Stomach (tissue), 9 donors: ENCODE measurements around the gene SCN2A. TPM values are rescaled to one million over a fixed set of nuclear protein-coding genes. Genes with fewer than 3 reads are reported as not detected.

Source experiments
- DNase-seq, 2 donors: peaks; one replicate each; pipeline versions ENCODE4 v3.0.0 to v3.0.0-alpha.2; 2013 to 2019
- H3K27ac ChIP-seq, 5 donors: fragments of 200-600 bp in 4 of 5; sonication (generic) in 4 of 5; one replicate each; pipeline ENCODE4 v1.5.1; 2013 to 2019; ENCODE audit warnings: mild to moderate bottlenecking in 1 of 5, moderate library complexity in 1 of 5
- H3K27me3 ChIP-seq, 3 donors: fragments of 200-600 bp; sonication (generic); one replicate each; pipeline ENCODE4 v1.5.1; 2017 to 2019; ENCODE audit warnings: mixed run types in 1 of 3
- H3K36me3 ChIP-seq, 4 donors: fragments of 200-600 bp; sonication (generic); 1 replicate in 3 of 4; 2 replicates in 1 of 4; pipeline ENCODE4 v1.5.1; 2016 to 2019
- H3K4me1 ChIP-seq, 4 donors: fragments of 200-600 bp; sonication (generic); one replicate each; pipeline ENCODE4 v1.5.1; 2016 to 2019
- H3K4me3 ChIP-seq, 4 donors: fragments of 200-600 bp; sonication (generic) in 3 of 4; one replicate each; pipeline ENCODE4 v1.5.1; 2016 to 2019; ENCODE audit warnings: mild to moderate bottlenecking in 1 of 4
- H3K9me3 ChIP-seq, 4 donors: fragments of 200-600 bp; sonication (generic); one replicate each; pipeline ENCODE4 v1.5.1; 2016 to 2019
- EP300 ChIP-seq: sonication (generic); formaldehyde crosslinking; IDR thresholded peaks from one replicate; pipeline ENCODE4 v1.6.1; 2017; ENCODE audit warnings: antibody characterized with exemption
- POLR2A ChIP-seq, 4 donors: fragments of 450-650 bp; IDR thresholded peaks; one replicate each; pipeline ENCODE4 v1.6.1; 2016; ENCODE audit warnings: antibody characterized with exemption in 4 of 4, control low read depth in 2 of 4, mild to moderate bottlenecking in 1 of 4, moderate library complexity in 1 of 4
- POLR2AphosphoS5 ChIP-seq, 3 donors: sonication (generic); formaldehyde crosslinking; IDR thresholded peaks; one replicate each; pipeline ENCODE4 v1.6.1; 2016; ENCODE audit warnings: antibody characterized with exemption in 3 of 3
- WGBS, 5 donors: extraction: QIAGEN DNeasy Blood & Tissue Kit in 3 of 5; methylation state at CpG; one replicate each; pipeline versions ENCODE4 v1.1.5 to v1.1.7; 2013 to 2018; 5-methylcytosine and 5-hydroxymethylcytosine counted together
- intact Hi-C: fragments of 100-400 bp; cut with DNase I; formaldehyde crosslinking; loops from one replicate; pipeline ENCODE4 v1.15.1; 2023; ENCODE audit warnings: low total_unique reads
- polyA plus RNA-seq, 3 donors: library from polyadenylated mRNA; stranded (reverse); fragments of 200-250 nt; gene quantifications; one replicate each; pipeline ENCODE4 v1.2.3, GENCODE V29; 2013
- total RNA-seq, 5 donors: library from RNA; depleted of rRNA; stranded (reverse); fragments of >200 nt; gene quantifications; one replicate each; pipeline versions ENCODE4 v1.1.0 to v1.2.3, GENCODE V29; 2014 to 2016
- TF ChIP-seq, protein P1 (sequence below), 7 experiments: fragments of 450-650 bp in 4 of 7; fragments of 200-600 bp in 3 of 7; sonication (generic) in 3 of 7; IDR thresholded peaks; one replicate each; pipeline ENCODE4 v1.5.1; 2016 to 2019; ENCODE audit warnings: antibody characterized with exemption in 7 of 7, control low read depth in 2 of 7, mild to moderate bottlenecking in 1 of 7
- donor health status: healthy with polysubstance abuse.
- donor health status: Bipolar disorder and iron deficiency.
- donor health status: healthy.

SCN2A gene
- total and polyA plus RNA-seq, 8 donors: 0.06 to 4.1 (median 1.0) TPM; not detected in 2

DNA sequence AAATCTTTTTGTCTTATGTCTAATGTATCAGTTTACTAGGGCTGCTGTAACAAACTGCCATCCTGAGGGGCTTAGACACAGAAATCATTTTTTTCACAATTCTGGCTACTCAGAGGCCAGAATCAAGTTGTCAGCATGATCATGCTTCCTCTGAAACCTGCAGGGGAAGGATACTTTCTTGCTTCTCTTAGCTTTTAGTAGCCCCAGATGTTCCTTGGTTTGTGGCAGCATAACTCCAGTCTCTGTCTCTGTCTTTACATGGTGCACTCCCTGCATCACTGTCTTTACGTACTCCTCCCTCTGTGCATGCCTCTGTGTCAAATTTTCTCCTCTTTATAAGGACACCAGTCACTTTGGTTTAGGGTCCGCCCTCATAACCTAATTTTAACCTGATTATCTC lies 33.3 kb upstream of the SCN2A start:
- Histone ChIP-seq H3K9me3 (no peaks in the 10 kb centered on the region), H3K4me3 (no peak overlapping the region), H3K27me3 (no peaks in the 10 kb centered on the region), H3K27ac (no peak overlapping the region), H3K4me1 (peaks cover 0 to 4% (median 0%) of the 10 kb centered on the region in 4 donors), H3K36me3 (no peaks in the 10 kb centered on the region)
- TF ChIP-seq POLR2A (IDR thresholded peaks at IDR 0.05) (no peak), EP300 (no peak), POLR2AphosphoS5 (IDR thresholded peaks at IDR 0.05) (no peak)
- TF ChIP-seq, protein P1, sequence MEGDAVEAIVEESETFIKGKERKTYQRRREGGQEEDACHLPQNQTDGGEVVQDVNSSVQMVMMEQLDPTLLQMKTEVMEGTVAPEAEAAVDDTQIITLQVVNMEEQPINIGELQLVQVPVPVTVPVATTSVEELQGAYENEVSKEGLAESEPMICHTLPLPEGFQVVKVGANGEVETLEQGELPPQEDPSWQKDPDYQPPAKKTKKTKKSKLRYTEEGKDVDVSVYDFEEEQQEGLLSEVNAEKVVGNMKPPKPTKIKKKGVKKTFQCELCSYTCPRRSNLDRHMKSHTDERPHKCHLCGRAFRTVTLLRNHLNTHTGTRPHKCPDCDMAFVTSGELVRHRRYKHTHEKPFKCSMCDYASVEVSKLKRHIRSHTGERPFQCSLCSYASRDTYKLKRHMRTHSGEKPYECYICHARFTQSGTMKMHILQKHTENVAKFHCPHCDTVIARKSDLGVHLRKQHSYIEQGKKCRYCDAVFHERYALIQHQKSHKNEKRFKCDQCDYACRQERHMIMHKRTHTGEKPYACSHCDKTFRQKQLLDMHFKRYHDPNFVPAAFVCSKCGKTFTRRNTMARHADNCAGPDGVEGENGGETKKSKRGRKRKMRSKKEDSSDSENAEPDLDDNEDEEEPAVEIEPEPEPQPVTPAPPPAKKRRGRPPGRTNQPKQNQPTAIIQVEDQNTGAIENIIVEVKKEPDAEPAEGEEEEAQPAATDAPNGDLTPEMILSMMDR (IDR thresholded peaks at IDR 0.05): no peak
- WGBS, 5 donors: 80 to 91% (median 89%) methylated on average over 2 of the region's 2 CpGs
- intact Hi-C loops: loop anchor here (10.0 kb wide), 1 partner anchor 191 kb away; no protein-coding TSS in a partner anchor
- no peak for DNase-seq

DNA sequence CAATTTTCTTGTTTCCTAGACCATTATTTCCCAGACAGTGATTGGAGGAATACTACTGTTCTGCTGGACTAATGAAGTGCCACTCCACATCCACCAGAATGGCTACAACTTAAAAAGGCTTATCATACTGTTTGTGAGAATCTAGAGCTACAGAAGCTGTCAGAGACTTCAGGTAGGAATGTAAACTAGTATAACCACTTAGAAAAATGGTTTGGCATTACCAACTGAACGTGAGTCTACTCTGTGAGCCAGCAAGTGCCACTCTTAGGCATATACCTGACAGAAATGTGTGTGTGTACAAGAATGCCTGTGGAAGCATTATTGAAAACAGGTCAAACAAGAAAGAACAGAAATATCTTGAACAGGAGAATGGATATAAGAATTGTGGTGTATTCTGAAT lies 31.1 kb upstream of the SCN2A start:
- H3K9me3 ChIP-seq: no peaks in the 10 kb centered on the region
- no peak for DNase-seq
- 52 to 75% (median 64%) methylated on average over 1 of the region's 1 CpG for WGBS, 5 donors
- no peak overlapping the region for H3K4me3 ChIP-seq
- no peaks in the 10 kb centered on the region for H3K27me3 ChIP-seq
- H3K36me3 ChIP-seq: no peaks in the 10 kb centered on the region
- TF ChIP-seq POLR2AphosphoS5 (IDR thresholded peaks at IDR 0.05) (no peak), POLR2A (IDR thresholded peaks at IDR 0.05) (no peak), EP300 (no peak)
- TF ChIP-seq, protein P1 (IDR thresholded peaks at IDR 0.05): no peak
- intact Hi-C loops: loop anchor here (10.0 kb wide), 1 partner anchor 193 kb away; no protein-coding TSS in a partner anchor
- no peak overlapping the region for H3K27ac ChIP-seq
- H3K4me1 ChIP-seq: peaks cover 0 to 4% (median 0%) of the 10 kb centered on the region in 4 donors

DNA sequence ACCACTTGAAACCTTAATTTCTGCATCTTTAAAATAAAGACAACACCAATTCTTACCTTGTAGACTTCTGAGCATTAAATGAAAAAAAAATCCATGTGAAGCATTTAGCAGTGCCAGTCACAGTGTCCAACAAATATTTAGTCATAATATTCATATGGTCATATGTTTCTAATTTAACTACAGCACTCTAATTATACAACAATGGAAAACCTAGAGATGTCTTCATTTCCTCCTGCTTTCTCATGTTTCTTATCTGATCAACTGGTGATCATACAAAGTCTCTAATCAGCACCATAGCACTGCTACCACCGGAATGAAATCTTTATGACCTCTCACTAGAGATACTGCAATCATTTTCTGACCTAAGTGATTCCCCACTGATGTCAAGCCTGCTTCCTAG lies 25.1 kb upstream of the SCN2A start:
- Histone ChIP-seq H3K27me3 (no peaks in the 10 kb centered on the region), H3K4me3 (no peak overlapping the region), H3K9me3 (no peaks in the 10 kb centered on the region), H3K36me3 (no peaks in the 10 kb centered on the region), H3K27ac (no peak overlapping the region), H3K4me1 (no peaks in the 10 kb centered on the region)
- TF ChIP-seq, protein P1 (IDR thresholded peaks at IDR 0.05): no peak
- TF ChIP-seq POLR2A (IDR thresholded peaks at IDR 0.05) (no peak), EP300 (no peak)
- WGBS, 5 donors: 24 to 57% (median 47%) methylated on average over 1 of the region's 1 CpG
- intact Hi-C loops: no loop called here
- no peak for DNase-seq

DNA sequence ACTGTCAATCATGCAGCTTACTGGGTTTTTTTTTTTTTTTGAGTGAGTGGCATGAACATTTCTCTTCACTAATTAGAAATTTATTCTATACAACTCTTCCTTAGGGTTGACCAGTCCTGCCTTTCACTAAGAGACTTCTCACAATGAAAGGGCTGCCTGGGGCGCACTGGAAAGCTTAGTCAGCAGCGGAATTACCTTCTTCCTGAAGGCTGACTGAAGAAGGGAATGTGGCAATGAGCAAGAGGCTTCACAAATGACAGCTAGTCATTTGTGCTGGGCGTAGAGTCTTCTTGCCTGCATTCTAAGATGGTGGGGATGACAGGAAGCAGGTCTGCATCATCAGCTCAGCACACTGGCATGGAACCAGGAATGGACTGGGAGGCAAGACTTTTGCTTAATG lies 19.7 kb upstream of the SCN2A start:
- WGBS, 5 donors: 71 to 88% (median 84%) methylated on average over 3 of the region's 3 CpGs
- no peaks in the 10 kb centered on the region for H3K27me3 ChIP-seq
- intact Hi-C loops: no loop called here
- no peaks in the 10 kb centered on the region for H3K36me3 ChIP-seq
- no peak for DNase-seq
- no peak overlapping the region for H3K4me3 ChIP-seq
- no peaks in the 10 kb centered on the region for H3K9me3 ChIP-seq
- TF ChIP-seq POLR2A (IDR thresholded peaks at IDR 0.05): no peak
- no peak for TF ChIP-seq POLR2AphosphoS5 (IDR thresholded peaks at IDR 0.05)
- TF ChIP-seq, protein P1 (IDR thresholded peaks at IDR 0.05): no peak
- no peaks in the 10 kb centered on the region for H3K4me1 ChIP-seq
- H3K27ac ChIP-seq: no peak overlapping the region
